NCI-H2171 (cell line): ENCODE results near the gene POM121L2.
"Not testable (repeated sequence)": the region's sequence is repeated elsewhere in the genome, so short reads cannot be mapped to it uniquely, and the experiment has no call there.

Experiments
- DNase-seq: peaks from one replicate; lab custom pipeline; 2025; lab: John Stamatoyannopoulos, UW

The POM121L2 gene

DNA sequence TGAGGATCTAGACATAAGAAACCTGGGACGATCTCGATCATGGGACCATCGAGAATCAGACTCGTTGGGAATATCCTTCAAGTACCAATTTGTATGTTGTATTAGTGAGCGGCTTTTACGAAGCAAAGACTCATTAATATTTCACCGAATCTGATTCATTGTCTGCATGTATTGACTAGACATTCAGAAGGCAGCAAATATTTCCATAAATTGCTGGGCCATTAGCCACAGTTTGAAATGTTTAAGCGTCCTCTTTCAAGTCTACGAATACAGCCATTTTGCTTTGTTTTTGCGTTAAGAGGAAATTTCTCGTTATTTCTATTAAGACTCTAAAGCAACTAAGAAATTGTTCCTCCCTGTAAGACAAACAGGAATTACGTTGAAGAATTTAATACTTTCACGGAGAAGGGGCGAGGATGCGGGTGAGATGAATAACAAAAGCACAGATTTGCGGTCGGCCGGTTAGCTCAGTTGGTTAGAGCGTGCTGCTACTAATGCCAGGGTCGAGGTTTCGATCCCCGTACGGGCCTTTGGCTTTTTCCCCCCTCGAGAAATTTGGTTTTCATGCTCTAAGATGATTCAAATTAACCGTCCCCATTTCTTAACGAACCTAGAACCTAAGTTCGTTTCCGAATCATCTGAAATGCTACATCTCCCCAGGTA, 18.5 kb downstream of the POM121L2 start:
- DNase-seq = no peak

GRCh38 chr6:27290850-27291208, 21.2 kb downstream of the POM121L2 start:
- no peak for DNase-seq

GRCh38 chr6:27290065-27290849, 21.8 kb downstream of the POM121L2 start:
- DNase-seq = no peak

DNA sequence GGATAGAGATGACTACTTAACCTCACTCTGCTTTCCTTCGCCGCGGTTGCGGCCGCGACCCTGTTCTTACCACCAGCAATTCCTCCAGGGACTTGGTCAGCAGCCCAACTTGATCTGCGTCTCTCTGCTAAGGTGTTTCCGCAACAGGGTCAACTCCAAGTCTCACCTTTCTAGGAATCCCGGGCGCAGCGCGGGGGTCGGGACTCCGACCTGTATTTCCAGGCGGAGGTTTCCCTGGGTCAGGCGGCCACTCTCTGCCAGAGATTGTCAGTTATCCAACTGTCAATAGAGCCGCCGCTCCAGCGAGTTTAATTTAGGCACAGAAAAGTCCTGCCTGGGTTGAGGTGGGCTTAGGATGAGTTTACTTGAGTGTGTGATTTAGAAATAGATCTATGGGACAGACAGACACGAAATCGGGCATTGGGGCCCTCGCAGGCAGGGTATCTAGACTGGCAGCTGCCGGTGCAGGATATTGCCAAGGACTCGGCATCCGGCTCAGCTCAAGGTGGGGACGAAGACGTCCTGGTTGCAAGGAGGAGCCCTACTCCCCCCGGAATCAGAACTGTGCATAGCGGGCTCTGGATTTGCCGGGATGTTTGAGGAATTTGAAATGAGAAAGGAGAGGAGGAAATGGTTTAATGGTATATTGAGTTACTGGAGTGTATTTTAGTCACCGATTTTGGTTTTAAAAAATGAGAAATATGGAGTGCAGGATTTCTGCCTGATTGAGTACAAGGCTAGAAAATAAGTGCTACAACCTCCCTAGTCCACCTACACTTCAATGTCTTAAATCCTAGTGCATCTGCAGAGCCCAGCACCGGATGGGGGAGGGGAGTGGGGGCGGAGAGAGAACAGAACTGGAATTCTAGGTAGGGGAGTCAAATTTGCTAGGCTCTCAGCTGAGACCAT, 23.7 kb downstream of the POM121L2 start:
- no peak for DNase-seq

- DNase-seq = no peak
Measured at GRCh38 chr6:27287751-27288135, 24.3 kb downstream of the POM121L2 start.

DNA sequence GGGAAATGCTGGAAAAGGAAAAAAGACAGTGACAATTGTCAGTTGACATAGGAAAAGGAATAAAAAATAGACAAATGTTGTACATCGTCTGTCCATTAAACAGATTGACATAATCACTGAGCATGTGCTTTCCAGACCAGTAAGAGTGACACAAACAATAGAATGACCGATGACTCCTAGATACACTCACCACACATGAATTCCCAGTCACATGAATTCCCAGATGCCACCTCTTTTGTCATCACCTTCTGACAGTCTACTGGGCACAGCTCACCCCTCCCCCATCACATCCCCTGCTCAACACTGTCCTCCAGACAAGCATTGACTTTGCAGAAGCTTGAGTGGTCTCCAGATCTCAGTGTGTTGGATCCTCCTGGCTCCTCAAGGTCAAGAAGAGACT, 25.9 kb downstream of the POM121L2 start:
- no peak for DNase-seq

DNA sequence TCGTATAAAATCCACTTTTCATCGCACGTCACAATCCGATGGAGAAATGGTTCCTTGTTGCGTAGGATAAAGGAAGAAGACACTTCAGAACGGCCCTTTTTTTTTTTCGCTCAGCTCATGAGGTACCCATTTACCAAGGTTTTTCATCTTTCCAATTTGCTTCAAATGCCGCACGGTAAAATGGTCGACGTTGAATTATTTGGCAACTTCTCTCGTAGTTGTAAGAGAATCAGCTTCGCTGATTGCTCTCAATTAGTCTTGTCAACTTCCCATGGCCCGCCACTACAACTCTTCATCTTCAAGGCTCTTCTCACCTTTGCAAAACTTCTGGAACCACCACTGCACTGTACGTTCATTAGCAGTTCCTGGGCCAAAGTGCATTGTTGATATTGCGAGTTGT, 28.8 kb downstream of the POM121L2 start:
- no peak for DNase-seq

DNA sequence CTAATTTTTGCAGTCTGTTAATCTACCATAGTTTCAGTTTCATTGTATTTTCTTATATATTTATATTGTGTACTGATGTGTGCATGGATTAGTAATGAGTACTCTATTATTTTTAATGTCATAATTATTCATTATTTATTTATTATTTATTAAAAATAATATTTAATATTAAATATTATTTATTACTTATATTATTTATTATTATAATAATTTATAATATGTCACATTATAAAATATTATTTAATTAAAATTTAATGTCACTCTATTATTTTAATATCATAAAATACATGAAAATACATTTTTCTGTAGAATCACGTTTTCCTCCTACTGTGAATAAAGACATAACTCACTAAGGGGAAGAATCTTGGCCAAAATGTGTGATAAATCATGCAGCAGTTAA, 30.5 kb downstream of the POM121L2 start:
- DNase-seq = no peak

GRCh38 chr6:27281105-27281539, 31.0 kb downstream of the POM121L2 start:
- no peak for DNase-seq

- no peak for DNase-seq
Measured at GRCh38 chr6:27280540-27281000, 31.5 kb downstream of the POM121L2 start.

DNA sequence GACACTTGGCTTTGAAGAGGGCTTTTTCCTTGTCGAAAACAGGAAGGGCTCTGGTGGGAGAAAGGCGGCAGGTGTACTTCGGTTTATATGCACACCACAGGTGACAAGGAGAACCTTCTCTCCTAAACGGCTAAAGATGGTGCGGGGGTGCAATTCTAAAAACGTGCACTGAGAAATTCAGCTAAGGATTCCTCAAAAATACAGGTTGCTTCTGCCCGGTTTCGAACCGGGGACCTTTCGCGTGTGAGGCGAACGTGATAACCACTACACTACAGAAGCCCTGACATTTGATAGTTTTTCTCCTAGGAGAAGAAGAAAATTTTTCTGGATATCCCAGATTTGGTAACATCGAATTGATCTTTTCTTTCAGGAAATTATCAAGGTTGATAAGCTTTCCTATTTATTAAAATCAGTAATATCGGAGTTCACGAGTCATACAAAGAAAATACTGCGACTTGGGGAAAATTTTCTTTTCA, 32.0 kb downstream of the POM121L2 start:
- peak; percentile 6 for DNase-seq

GRCh38 chr6:27279513-27280063, 32.5 kb downstream of the POM121L2 start:
- no peak for DNase-seq

DNA sequence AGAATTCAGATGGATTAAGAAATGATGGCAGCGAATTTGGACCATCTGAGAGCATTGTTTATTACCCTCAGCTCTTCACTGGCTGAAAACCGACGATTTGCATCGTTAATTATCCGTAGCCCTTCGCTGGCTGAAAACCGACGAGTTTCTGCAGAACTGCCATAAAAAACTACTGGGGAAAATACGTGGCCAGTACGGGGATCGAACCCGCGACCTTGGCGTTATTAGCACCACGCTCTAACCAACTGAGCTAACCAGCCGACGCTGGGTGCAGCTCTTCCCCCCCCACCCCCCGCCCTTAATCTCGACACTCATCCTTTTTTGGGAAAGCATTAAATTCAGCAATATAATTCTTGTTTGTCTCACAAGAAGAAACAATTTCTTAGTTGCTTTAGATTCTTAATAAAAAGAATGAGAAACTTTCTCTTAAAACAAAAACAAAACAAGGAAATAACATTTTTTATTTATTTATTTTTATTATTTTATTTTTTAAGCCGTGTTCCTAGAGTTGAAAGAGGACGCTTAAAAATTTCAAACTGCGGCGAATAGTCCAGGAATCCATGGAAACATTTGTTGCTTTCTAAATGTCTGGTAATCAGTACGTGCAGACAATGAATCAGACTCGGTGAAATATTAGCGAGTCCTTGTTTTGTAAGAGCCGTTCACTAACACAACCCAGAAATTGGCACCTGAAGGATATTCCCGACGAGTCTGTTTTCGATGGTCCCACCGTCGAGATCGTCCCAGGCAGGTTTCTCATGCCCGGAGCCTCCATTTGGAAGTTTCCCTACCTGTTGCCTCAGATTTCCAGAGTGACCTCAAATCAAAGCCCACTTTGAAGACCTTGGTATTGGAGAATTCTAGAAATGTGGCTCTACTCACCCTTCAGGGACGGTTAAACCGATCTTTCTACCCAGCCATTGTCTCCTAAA, 36.8 kb downstream of the POM121L2 start:
- no peak for DNase-seq

DNA sequence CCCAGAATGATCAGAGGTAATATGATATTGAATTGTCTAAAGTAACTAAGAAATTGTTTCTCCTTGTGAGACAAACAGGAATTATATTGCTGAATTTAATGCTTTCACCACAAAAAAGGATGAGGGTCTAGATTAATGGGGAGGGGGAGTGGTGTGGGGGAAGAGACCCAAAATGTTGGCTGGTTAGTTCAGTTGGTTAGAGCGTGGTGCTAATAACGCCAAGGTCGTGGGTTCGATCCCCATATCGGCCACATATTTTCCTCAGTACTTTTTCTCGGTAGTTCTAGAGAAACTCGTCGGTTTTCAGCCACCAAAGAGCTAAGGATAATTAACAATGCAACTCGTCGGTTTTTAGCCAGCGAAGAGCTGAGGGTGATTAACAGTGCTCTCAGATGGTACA, 38.3 kb downstream of the POM121L2 start:
- no peak for DNase-seq

DNA sequence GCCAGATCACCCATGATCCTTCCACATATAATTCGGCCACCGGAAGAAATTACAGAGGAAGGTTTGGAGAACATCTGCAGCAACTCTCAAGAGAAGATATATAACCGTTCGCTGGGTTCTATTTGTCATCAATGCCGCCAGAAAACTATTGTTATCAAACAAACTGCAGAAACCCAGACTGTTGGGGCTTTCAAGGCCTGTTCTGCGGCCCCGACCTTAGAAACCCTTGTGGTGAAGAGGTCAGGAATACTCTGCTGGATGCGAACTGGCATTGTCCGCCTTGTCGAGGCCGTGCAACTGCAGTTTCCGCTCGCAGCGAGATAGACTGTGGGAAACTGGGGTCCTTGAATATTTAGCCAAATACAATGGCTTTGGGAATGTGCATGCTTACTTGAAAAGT, 43.3 kb downstream of the POM121L2 start:
- no peak for DNase-seq

DNA sequence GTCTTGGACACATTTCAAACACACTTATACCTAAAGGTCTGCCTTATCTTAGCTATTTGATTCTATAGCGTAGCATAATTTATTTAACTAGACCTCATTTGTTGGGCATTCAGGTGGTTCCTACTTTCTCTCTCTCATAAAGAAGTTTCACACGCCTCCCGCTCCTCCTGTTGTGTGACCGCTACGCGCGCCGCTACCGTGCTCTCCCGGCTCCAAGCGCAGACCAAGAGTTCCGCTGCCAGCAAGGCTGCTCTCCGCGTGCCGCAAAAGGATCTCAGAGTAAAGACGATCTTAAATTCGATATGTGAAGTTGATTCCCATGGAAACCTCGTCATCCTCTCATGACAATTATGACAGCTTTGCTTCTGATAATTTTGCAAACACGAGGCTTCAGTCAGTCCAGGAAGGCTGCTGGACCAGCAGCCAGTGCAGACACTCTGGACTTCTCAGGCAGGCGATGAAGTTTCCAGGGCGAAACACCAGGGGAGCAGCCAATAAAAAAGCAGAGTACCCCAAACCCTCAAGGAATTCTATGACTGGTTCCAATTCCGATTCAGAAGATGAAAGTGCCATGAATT, 44.1 kb downstream of the POM121L2 start:
- no peak for DNase-seq

- DNase-seq = not testable (repeated sequence)
Measured at GRCh38 chr6:27267003-27267402, 45.1 kb downstream of the POM121L2 start.

DNA sequence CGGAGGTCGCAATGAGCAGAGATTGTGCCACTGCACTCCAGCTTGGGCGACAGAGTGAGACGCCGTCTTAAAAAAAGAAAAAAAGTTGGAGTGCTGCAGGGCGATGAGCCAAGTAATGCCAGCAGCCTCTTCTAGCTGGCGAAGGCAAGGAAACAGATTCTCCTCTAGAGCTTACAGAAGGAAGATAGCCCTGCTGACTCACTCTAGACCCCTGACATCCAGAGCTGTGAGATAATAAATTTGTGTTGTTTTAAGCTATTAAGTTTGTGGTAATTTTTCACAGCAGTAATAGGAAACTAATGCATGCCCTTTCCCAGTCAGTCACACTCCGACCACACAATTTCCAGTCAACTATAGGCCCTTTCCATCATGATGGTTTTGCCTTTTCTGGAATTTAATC, 48.2 kb downstream of the POM121L2 start:
- DNase-seq = no peak

DNA sequence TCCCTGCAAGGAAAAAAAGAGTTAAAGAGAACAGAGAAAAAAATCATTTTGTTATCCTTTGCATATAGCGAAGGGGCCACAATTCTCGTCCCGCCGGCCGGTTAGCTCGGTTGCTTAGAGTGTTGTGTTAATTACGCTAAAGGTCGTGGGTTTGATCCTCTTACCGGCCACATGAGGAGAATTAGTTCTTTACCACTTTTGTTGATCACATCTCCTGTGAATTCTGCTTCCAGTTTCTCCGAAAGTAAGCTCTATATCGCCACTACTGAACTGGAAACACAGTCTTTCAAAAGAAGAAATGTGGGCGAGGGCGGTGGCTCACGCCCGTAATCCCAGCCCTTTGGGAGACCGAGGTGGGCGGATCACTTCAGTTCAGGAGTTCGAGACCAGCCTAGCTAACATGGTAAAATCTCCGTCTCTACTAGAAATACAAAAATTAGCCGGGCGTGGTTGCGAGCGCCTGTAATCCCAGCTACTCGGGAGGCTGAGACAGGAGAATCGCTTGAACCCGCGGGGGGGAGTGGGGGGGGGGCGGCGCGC, 51.2 kb downstream of the POM121L2 start:
- no peak for DNase-seq

GRCh38 chr6:27260369-27260768, 51.7 kb downstream of the POM121L2 start:
- DNase-seq = no peak
